IPS-18a (cell line): ENCODE results near the gene DPM3.

Source experiments
- H3K27ac ChIP-seq: one replicate; pipeline ENCODE4 v1.5.1; 2013; ENCODE audit warnings: low read length
- H3K27me3 ChIP-seq: one replicate; pipeline ENCODE4 v1.6.1; 2013; ENCODE audit warnings: mild to moderate bottlenecking, low read length; ENCODE audit not compliant: control insufficient read depth, insufficient read depth
- H3K36me3 ChIP-seq: one replicate; pipeline ENCODE4 v1.6.1; 2013; ENCODE audit warnings: low read depth, low read length; ENCODE audit not compliant: control insufficient read depth
- H3K4me1 ChIP-seq: one replicate; pipeline ENCODE4 v1.6.1; 2013; ENCODE audit warnings: low read depth, low read length; ENCODE audit not compliant: control insufficient read depth
- H3K4me3 ChIP-seq: one replicate; pipeline ENCODE4 v1.5.1; 2013; ENCODE audit warnings: low read length
- H3K9ac ChIP-seq: one replicate; pipeline ENCODE4 v1.6.1; 2013; ENCODE audit warnings: mild to moderate bottlenecking, low read length, moderate library complexity
- H3K9me3 ChIP-seq: one replicate; pipeline ENCODE4 v1.6.1; 2013; ENCODE audit warnings: low read depth, low read length; ENCODE audit not compliant: control insufficient read depth

Gene DPM3

GRCh38 chr1:155103325-155103724 is 37.0 kb downstream of the DPM3 start:
- Histone ChIP-seq H3K9ac (no peak overlapping the region), H3K27ac (no peak overlapping the region), H3K9me3 (no peaks in the 10 kb centered on the region), H3K4me1 (no peaks in the 10 kb centered on the region), H3K27me3 (no peaks in the 10 kb centered on the region), H3K36me3 (no peaks in the 10 kb centered on the region), H3K4me3 (no peak overlapping the region)

- H3K4me1 ChIP-seq = no peaks in the 10 kb centered on the region
Measured at GRCh38 chr1:155099331-155099730, 41.0 kb downstream of the DPM3 start.

GRCh38 chr1:155094622-155094948 is 45.7 kb downstream of the DPM3 start:
- no peak overlapping the region for H3K9ac ChIP-seq
- H3K9me3 ChIP-seq = no peaks in the 10 kb centered on the region
- H3K4me3 ChIP-seq = no peak overlapping the region
- H3K27me3 ChIP-seq = peaks cover 13% of the 10 kb centered on the region
- no peaks in the 10 kb centered on the region for H3K36me3 ChIP-seq
- H3K27ac ChIP-seq = no peak overlapping the region
- no peaks in the 10 kb centered on the region for H3K4me1 ChIP-seq

More at GRCh38 chr1:155099331-155099730, 41.0 kb downstream of the DPM3 start:
- Histone ChIP-seq H3K4me3 (no peak overlapping the region), H3K9me3 (no peaks in the 10 kb centered on the region), H3K27me3 (no peaks in the 10 kb centered on the region), H3K36me3 (no peaks in the 10 kb centered on the region), H3K9ac (no peak overlapping the region), H3K27ac (no peak overlapping the region)

GRCh38 chr1:155093911-155094621 is 46.3 kb downstream of the DPM3 start:
- no peaks in the 10 kb centered on the region for H3K9me3 ChIP-seq
- no peaks in the 10 kb centered on the region for H3K4me1 ChIP-seq
- H3K36me3 ChIP-seq = no peaks in the 10 kb centered on the region
- H3K27ac ChIP-seq = no peak overlapping the region
- H3K27me3 ChIP-seq = peaks cover 13% of the 10 kb centered on the region
- H3K9ac ChIP-seq = no peak overlapping the region
- H3K4me3 ChIP-seq = no peak overlapping the region

GRCh38 chr1:155092641-155093040 is 47.7 kb downstream of the DPM3 start:
- H3K9me3 ChIP-seq = no peaks in the 10 kb centered on the region
- H3K4me3 ChIP-seq = no peak overlapping the region
- no peak overlapping the region for H3K27ac ChIP-seq
- no peak overlapping the region for H3K9ac ChIP-seq
- H3K27me3 ChIP-seq = peaks cover 13% of the 10 kb centered on the region
- no peaks in the 10 kb centered on the region for H3K36me3 ChIP-seq
- no peaks in the 10 kb centered on the region for H3K4me1 ChIP-seq

GRCh38 chr1:155092131-155092530 is 48.2 kb downstream of the DPM3 start:
- Histone ChIP-seq H3K9ac (no peak overlapping the region), H3K4me3 (no peak overlapping the region), H3K36me3 (no peaks in the 10 kb centered on the region), H3K4me1 (no peaks in the 10 kb centered on the region), H3K27ac (no peak overlapping the region), H3K9me3 (no peaks in the 10 kb centered on the region), H3K27me3 (peaks cover 13% of the 10 kb centered on the region)

GRCh38 chr1:155091071-155092051 is 49.0 kb downstream of the DPM3 start:
- H3K27ac ChIP-seq = no peak overlapping the region
- H3K9me3 ChIP-seq = no peaks in the 10 kb centered on the region
- H3K4me1 ChIP-seq = no peaks in the 10 kb centered on the region
- no peak overlapping the region for H3K4me3 ChIP-seq
- peaks cover 13% of the 10 kb centered on the region for H3K27me3 ChIP-seq
- H3K36me3 ChIP-seq = no peaks in the 10 kb centered on the region
- H3K9ac ChIP-seq = no peak overlapping the region
